Natural killer cell (primary cell): Measurements from ENCODE around the gene GALNT5. TPM values are rescaled to one million over a fixed set of nuclear protein-coding genes. Genes with fewer than 3 reads are reported as not detected.
A peak's percentile ranks its signal among the peaks of the same experiment; 100 is the strongest.
"Not testable (repeated sequence)": the region's sequence is repeated elsewhere in the genome, so short reads cannot be mapped to it uniquely, and the experiment has no call there.

Experiments
- ATAC-seq, 3 donors: fragments of 150-1000 bp in 2 of 3; fragments of 200-7000 bp in 1 of 3; cut with Tn5 transposase; 1 replicate in 1 of 3; 2 replicates in 2 of 3; pipeline ENCODE4 v1.10.0; 2021; ENCODE audit warnings: mild to moderate bottlenecking in 2 of 3, moderate library complexity in 2 of 3
- DNase-seq, 2 donors: peaks; one replicate each; pipeline versions ENCODE4 v3.0.0 to v3.0.0-alpha.2; 2013 to 2021; ENCODE audit warnings: mixed read lengths in 1 of 2
- H3K27ac ChIP-seq: one replicate; pipeline ENCODE4 v1.5.1; 2013; ENCODE audit warnings: mild to moderate bottlenecking, low read length
- H3K27me3 ChIP-seq: one replicate; pipeline ENCODE4 v1.6.1; 2013; ENCODE audit warnings: low read length; ENCODE audit not compliant: control insufficient read depth, insufficient read depth
- H3K36me3 ChIP-seq: one replicate; pipeline ENCODE4 v1.6.1; 2013; ENCODE audit warnings: low read length; ENCODE audit not compliant: control insufficient read depth, insufficient read depth
- H3K4me1 ChIP-seq: one replicate; pipeline ENCODE4 v1.6.1; 2013; ENCODE audit warnings: low read length; ENCODE audit not compliant: control insufficient read depth, insufficient read depth
- H3K4me3 ChIP-seq: one replicate; pipeline ENCODE4 v1.5.1; 2013; ENCODE audit warnings: low read length
- H3K9me3 ChIP-seq: one replicate; pipeline ENCODE4 v1.6.1; 2013; ENCODE audit warnings: low read length; ENCODE audit not compliant: control insufficient read depth, insufficient read depth
- H3K27ac Mint-ChIP-seq, 2 donors: one replicate each; pipeline ENCODE4 v1.8.0; 2022; ENCODE audit warnings: mild to moderate bottlenecking in 2 of 2, mixed read lengths in 2 of 2, moderate library complexity in 1 of 2
- H3K27me3 Mint-ChIP-seq, 2 donors: one replicate each; pipeline ENCODE4 v1.8.0; 2022; ENCODE audit warnings: low read depth in 2 of 2, mixed read lengths in 2 of 2
- H3K36me3 Mint-ChIP-seq: one replicate; pipeline ENCODE4 v1.8.0; 2022; ENCODE audit warnings: mixed read lengths
- H3K4me1 Mint-ChIP-seq, 2 donors: one replicate each; pipeline ENCODE4 v1.8.0; 2022; ENCODE audit warnings: mixed read lengths in 2 of 2
- H3K4me3 Mint-ChIP-seq: one replicate; pipeline ENCODE4 v1.8.0; 2022; ENCODE audit warnings: mild to moderate bottlenecking, moderate library complexity, mixed read lengths
- H3K9me3 Mint-ChIP-seq, 2 donors: one replicate each; pipeline ENCODE4 v1.8.0; 2022; ENCODE audit warnings: mixed read lengths in 2 of 2
- CTCF ChIP-seq: fragments of 200-600 bp; IDR thresholded peaks from one replicate; pipeline ENCODE4 v1.8.0; 2022; ENCODE audit warnings: antibody characterized with exemption
- WGBS: methylation state at CpG from one replicate; pipeline ENCODE4 v1.1.7; 2013; ENCODE audit warnings: missing lambda C conversion rate; ENCODE audit not compliant: insufficient coverage; 5-methylcytosine and 5-hydroxymethylcytosine counted together
- intact Hi-C: fragments of 100-400 bp; cut with micrococcal nuclease; formaldehyde crosslinking; loops from one replicate; pipeline ENCODE4 v1.14.2; 2022
- total RNA-seq, 4 donors: library from RNA; stranded (reverse); fragments of 120-200 nt in 1 of 4; gene quantifications; one replicate each; pipeline versions ENCODE4 v1.2.3 to v1.2.4, GENCODE V29; 2013 to 2022

GALNT5 gene
- total RNA-seq, 3 donors from 2014 or later (not counting 1 experiment from before 2014, with no cell fraction given), result not detected

GRCh38 chr2:157336137-157337010, 78.9 kb downstream of the GALNT5 start:
- H3K27ac ChIP-seq, result no peak overlapping the region
- Mint-ChIP-seq H3K36me3 (peaks cover 6% of the 10 kb centered on the region), H3K9me3 (no peaks in the 10 kb centered on the region), H3K27ac (no peak overlapping the region), H3K27me3 (no peaks in the 10 kb centered on the region), H3K4me3 (peak overlapping the region; percentile 47), H3K4me1 (peaks cover 25 to 35% of the 10 kb centered on the region in 2 donors)
- H3K4me1 ChIP-seq, result peaks cover 11% of the 10 kb centered on the region
- TF ChIP-seq CTCF, result peak; percentile 78
- H3K36me3 ChIP-seq, result no peaks in the 10 kb centered on the region
- intact Hi-C loops, result loop anchor here (5.0 kb wide), 1 partner anchor 76 kb away; no protein-coding TSS in a partner anchor
- no peaks in the 10 kb centered on the region for H3K27me3 ChIP-seq
- whole genome bisulfite sequencing, result 33% methylated on average over 6 of the region's 8 CpGs
- no peak overlapping the region for H3K4me3 ChIP-seq
- H3K9me3 ChIP-seq, result no peaks in the 10 kb centered on the region
- ATAC-seq, result peak in 2 of 3 donors; percentile 44 to 57
- peak in 1 of 2 donors; percentile 78 for DNase-seq

- H3K9me3 Mint-ChIP-seq, result peaks cover 8 to 9% of the 10 kb centered on the region in 2 donors
Measured at GRCh38 chr2:157337978-157338377, 80.5 kb downstream of the GALNT5 start.

DNA sequence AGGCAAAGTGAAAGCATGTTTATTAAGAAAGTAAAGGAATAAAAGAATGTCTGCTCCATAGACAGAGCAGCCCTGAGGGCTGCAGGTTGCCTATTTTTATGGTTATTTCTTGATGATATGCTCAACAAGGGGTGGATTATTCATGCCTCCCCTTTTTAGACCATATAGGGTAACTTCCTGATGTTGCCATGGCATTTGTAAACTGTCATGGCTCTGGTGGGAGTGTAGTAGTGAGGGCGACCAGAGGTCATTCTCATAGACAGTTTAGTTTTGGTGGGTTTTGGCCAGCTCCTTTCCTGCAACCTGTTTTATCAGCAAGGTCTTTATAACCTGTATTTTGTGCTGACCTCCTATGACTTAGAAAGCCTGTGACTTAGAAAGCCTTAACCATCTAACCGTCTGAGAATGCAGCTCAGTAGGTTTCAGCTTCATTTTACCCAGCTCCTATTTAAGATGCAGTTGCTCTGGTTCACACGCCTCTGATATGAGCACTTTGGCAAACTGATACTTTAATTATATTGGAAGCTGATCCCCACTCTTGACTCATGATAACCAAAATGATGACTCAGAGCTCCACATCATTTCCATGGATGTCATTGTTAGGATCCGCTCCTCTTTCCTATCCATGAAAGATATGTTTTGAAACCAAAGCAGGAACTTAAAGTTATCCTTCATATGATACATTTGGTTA, 82.6 kb downstream of the GALNT5 start:
- intact Hi-C loops, result loop anchor here (5.0 kb wide), 1 partner anchor 72 kb away; no protein-coding TSS in a partner anchor
- H3K27ac Mint-ChIP-seq, result no peak overlapping the region
- peaks cover 43% of the 10 kb centered on the region for H3K36me3 Mint-ChIP-seq

More at GRCh38 chr2:157337978-157338377, 80.5 kb downstream of the GALNT5 start:
- no peaks in the 10 kb centered on the region for H3K9me3 ChIP-seq
- no peak overlapping the region for H3K4me3 ChIP-seq
- peaks cover 22% of the 10 kb centered on the region for H3K36me3 Mint-ChIP-seq
- peak in 1 of 2 donors; percentile 24 for DNase-seq
- intact Hi-C loops, result loop anchor here (5.0 kb wide), 1 partner anchor 74 kb away; no protein-coding TSS in a partner anchor
- no peaks in the 10 kb centered on the region for H3K27me3 Mint-ChIP-seq
- no peak for ATAC-seq
- no peak for TF ChIP-seq CTCF
- H3K4me3 Mint-ChIP-seq, result no peak overlapping the region
- peaks cover 3% of the 10 kb centered on the region for H3K36me3 ChIP-seq
- no peak overlapping the region for H3K27ac Mint-ChIP-seq
- no peaks in the 10 kb centered on the region for H3K4me1 ChIP-seq
- no peaks in the 10 kb centered on the region for H3K27me3 ChIP-seq
- WGBS, result 95% methylated on average over 3 of the region's 3 CpGs
- H3K4me1 Mint-ChIP-seq, result peaks cover 17 to 22% of the 10 kb centered on the region in 2 donors
- no peak overlapping the region for H3K27ac ChIP-seq

DNA sequence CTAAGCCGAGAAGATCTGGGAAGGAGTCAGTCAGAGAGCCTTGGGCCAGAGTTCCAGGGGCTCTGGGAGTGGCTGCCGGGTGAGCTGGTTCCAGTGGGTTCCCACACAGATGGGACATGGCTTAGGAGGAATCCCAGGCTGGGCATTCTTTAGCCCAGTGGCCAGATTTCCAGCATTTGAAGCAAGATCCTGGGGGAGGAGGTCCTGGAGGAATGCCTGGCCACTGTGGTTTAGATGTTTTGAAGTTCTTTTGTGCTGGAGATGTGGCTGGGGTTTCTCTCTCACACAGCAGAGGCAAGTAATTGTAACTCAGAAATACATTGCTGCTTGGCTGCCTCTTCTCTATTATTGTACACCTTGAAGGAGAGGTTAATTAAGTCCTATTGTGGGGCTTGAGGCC, 83.9 kb downstream of the GALNT5 start:
- H3K27ac ChIP-seq, H3K4me1 ChIP-seq, H3K4me3 ChIP-seq, H3K4me3 Mint-ChIP-seq, H3K9me3 ChIP-seq, H3K27ac Mint-ChIP-seq, ATAC-seq, H3K4me1 Mint-ChIP-seq, DNase-seq, H3K27me3 ChIP-seq, H3K27me3 Mint-ChIP-seq, intact Hi-C loops, H3K36me3 ChIP-seq: not testable (repeated sequence)
- Mint-ChIP-seq H3K36me3 (peaks cover 47% of the 10 kb centered on the region), H3K9me3 (peaks cover 15 to 25% of the 10 kb centered on the region in 2 donors)
- WGBS, result 97% methylated on average over 2 of the region's 2 CpGs

More for the DNA sequence above, 82.6 kb downstream of the GALNT5 start:
- no peak for TF ChIP-seq CTCF
- H3K4me1 Mint-ChIP-seq, result peaks cover 7 to 12% of the 10 kb centered on the region in 2 donors
- H3K27ac ChIP-seq, result no peak overlapping the region
- H3K9me3 ChIP-seq, result peaks cover 5% of the 10 kb centered on the region
- H3K9me3 Mint-ChIP-seq, result peaks cover 15 to 22% of the 10 kb centered on the region in 2 donors
- ATAC-seq (no peak), DNase-seq (no peak)
- WGBS, result 95% methylated on average over 4 of the region's 4 CpGs
- H3K36me3 ChIP-seq, result peaks cover 3% of the 10 kb centered on the region
- H3K27me3 Mint-ChIP-seq, result no peaks in the 10 kb centered on the region
- H3K4me3 ChIP-seq, result no peak overlapping the region
- H3K27me3 ChIP-seq, result no peaks in the 10 kb centered on the region
- no peaks in the 10 kb centered on the region for H3K4me1 ChIP-seq
- H3K4me3 Mint-ChIP-seq, result no peak overlapping the region
